ENCODE results near the gene DOCK9.

- TF ChIP-seq CTCF (IDR thresholded peaks at IDR 0.05): no peak
- TF ChIP-seq POLR2A (IDR thresholded peaks at IDR 0.05): no peak
Measured at GRCh38 chr13:98893371-98893770, 84.5 kb downstream of the DOCK9 start.

Measured in uterus (tissue), 2 donors.